DND-41 (cell line): Measurements from ENCODE around the gene RBFOX1.

Source experiments
- EZH2 ChIP-seq: IDR thresholded peaks from 3 replicates; pipeline ENCODE4 v1.6.1; 2012; ENCODE audit warnings: borderline replicate concordance, low read depth, mild to moderate bottlenecking, moderate library complexity, low read length, inconsistent platforms; ENCODE audit not compliant: severe bottlenecking
- TF ChIP-seq, protein P1 (sequence below): IDR thresholded peaks from 2 replicates; pipeline ENCODE4 v1.5.1; 2012; ENCODE audit warnings: borderline replicate concordance, low read length, moderate library complexity, mild to moderate bottlenecking; ENCODE audit not compliant: poor library complexity, severe bottlenecking; ENCODE audit errors: extremely low read depth

DNA sequence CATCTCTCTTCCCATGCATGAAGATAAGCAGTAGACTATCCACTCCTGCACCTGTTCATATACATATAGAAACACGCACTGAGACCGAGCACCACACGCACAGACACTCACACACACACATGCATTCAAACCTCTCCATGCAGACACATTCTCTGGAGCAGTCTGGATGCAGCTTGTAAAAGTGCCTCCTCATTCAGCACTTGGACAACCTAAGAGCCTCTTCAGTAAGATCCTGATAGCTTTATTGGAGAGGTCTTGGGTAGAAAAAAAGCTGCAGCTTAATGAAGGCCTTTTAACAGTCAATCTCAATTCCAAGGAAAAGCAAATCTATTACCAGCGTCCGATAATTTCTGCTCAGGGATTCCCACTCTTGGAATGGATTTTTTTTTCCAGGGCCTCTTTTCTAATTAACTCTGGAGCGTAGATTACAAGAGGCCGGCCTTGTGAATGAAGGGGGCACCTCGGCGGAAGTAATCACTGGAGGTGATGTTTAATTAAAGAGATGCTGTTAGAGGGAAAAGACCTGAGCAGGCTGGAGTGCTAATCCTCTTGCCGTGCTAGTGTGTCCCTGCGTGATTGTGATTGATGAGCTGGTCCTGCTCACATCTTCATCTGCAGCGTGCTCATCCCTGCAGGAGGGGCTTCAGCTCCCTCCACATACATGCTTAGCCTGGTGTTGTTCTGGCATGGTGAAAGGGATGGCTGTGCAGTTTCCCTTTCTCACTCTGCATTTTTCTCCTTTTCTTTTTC, 155.1 kb downstream of the RBFOX1 start:
- TF ChIP-seq, protein P1, sequence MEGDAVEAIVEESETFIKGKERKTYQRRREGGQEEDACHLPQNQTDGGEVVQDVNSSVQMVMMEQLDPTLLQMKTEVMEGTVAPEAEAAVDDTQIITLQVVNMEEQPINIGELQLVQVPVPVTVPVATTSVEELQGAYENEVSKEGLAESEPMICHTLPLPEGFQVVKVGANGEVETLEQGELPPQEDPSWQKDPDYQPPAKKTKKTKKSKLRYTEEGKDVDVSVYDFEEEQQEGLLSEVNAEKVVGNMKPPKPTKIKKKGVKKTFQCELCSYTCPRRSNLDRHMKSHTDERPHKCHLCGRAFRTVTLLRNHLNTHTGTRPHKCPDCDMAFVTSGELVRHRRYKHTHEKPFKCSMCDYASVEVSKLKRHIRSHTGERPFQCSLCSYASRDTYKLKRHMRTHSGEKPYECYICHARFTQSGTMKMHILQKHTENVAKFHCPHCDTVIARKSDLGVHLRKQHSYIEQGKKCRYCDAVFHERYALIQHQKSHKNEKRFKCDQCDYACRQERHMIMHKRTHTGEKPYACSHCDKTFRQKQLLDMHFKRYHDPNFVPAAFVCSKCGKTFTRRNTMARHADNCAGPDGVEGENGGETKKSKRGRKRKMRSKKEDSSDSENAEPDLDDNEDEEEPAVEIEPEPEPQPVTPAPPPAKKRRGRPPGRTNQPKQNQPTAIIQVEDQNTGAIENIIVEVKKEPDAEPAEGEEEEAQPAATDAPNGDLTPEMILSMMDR = no peak
- no peak for TF ChIP-seq EZH2
